CD4-positive, alpha-beta T cell (primary cell): ENCODE measurements around the gene THADA. TPM values are rescaled to one million over a fixed set of nuclear protein-coding genes. Genes with fewer than 3 reads are reported as not detected.

Experiments used
- ATAC-seq: fragments of 200-7000 bp; cut with Tn5 transposase; one replicate; pipeline ENCODE4 v1.10.0; 2022; ENCODE audit warnings: mild to moderate bottlenecking; ENCODE audit not compliant: poor library complexity
- CTCF ChIA-PET: fragments of 350-600 bp; sonication (Branson Sonifier 250); formaldehyde crosslinking; loops from one replicate; lab custom pipeline; 2021; ENCODE audit warnings: antibody characterized with exemption, inconsistent platforms; lab: Charles Lee
- POLR2A ChIA-PET: fragments of 350-600 bp; sonication (Branson Sonifier 250); formaldehyde crosslinking; loops from one replicate; lab custom pipeline; 2021; ENCODE audit warnings: antibody characterized with exemption, inconsistent platforms; lab: Charles Lee
- DNase-seq, 14 experiments: peaks; one replicate each; pipeline ENCODE4 v3.0.0-alpha.2; 2013 to 2020; ENCODE audit warnings: mixed read lengths in 2 of 14
- H3K27ac ChIP-seq, 2 donors: one replicate each; pipeline versions ENCODE4 v1.5.1 to v1.7.0; 2013; ENCODE audit warnings: low read length in 2 of 2, low read depth in 1 of 2, mild to moderate bottlenecking in 1 of 2
- H3K27me3 ChIP-seq, 2 experiments: 1 replicate in 1 of 2; 2 replicates in 1 of 2; pipeline versions ENCODE4 v1.6.1 to v1.7.0; 2013; ENCODE audit warnings: low read length in 2 of 2, control low read depth in 1 of 2, mild to moderate bottlenecking in 1 of 2, moderate library complexity in 1 of 2; ENCODE audit not compliant: insufficient read depth in 2 of 2, control insufficient read depth in 1 of 2
- H3K36me3 ChIP-seq: one replicate; pipeline ENCODE4 v1.6.1; 2013; ENCODE audit warnings: low read length, control low read depth; ENCODE audit not compliant: insufficient read depth
- H3K4me1 ChIP-seq: one replicate; pipeline ENCODE4 v1.6.1; 2013; ENCODE audit warnings: low read length, control low read depth; ENCODE audit not compliant: insufficient read depth
- H3K4me3 ChIP-seq: one replicate; pipeline ENCODE4 v1.5.1; 2013; ENCODE audit warnings: mild to moderate bottlenecking, low read length, moderate library complexity
- H3K9me3 ChIP-seq, 2 experiments: 1 replicate in 1 of 2; 2 replicates in 1 of 2; pipeline versions ENCODE4 v1.6.1 to v1.7.0; 2013; ENCODE audit warnings: low read length in 2 of 2, mild to moderate bottlenecking in 2 of 2, control low read depth in 1 of 2, moderate library complexity in 1 of 2; ENCODE audit not compliant: control insufficient read depth in 1 of 2, insufficient read depth in 1 of 2
- H3K27ac Mint-ChIP-seq: one replicate; pipeline ENCODE4 v1.8.0; 2020; ENCODE audit warnings: mixed read lengths
- H3K27me3 Mint-ChIP-seq: one replicate; pipeline ENCODE4 v1.8.0; 2021; ENCODE audit warnings: mixed read lengths
- H3K36me3 Mint-ChIP-seq: one replicate; pipeline ENCODE4 v1.8.0; 2021; ENCODE audit warnings: low read depth, mixed read lengths
- H3K4me1 Mint-ChIP-seq: one replicate; pipeline ENCODE4 v1.8.0; 2021; ENCODE audit warnings: low read depth, mixed read lengths
- H3K4me3 Mint-ChIP-seq: one replicate; pipeline ENCODE4 v1.8.0; 2020; ENCODE audit warnings: mild to moderate bottlenecking, mixed read lengths
- H3K9me3 Mint-ChIP-seq: one replicate; pipeline ENCODE4 v1.8.0; 2020; ENCODE audit warnings: mixed read lengths
- CTCF ChIP-seq: fragments of 200-600 bp; IDR thresholded peaks from one replicate; pipeline ENCODE4 v1.8.0; 2022; ENCODE audit warnings: antibody characterized with exemption, mild to moderate bottlenecking
- intact Hi-C, 2 experiments: fragments of 100-400 bp; cut with DNase I in 1 of 2; cut with micrococcal nuclease in 1 of 2; formaldehyde crosslinking; loops; one replicate each; pipeline versions ENCODE4 v1.15.1 to v1.9.0; 2023 to 2025; cut with DNase I, micrococcal nuclease
- total RNA-seq, 174 experiments: library from RNA in 2 of 174; stranded (reverse) in 2 of 174; gene quantifications; one replicate each; pipeline ENCODE4 v1.2.3 and lab custom pipeline; 2021 to 2026

Gene THADA
- total RNA-seq, 2 experiments from 2014 or later: 29.3 to 32.9 TPM

- peaks cover 29% of the 10 kb centered on the region for H3K36me3 ChIP-seq
- H3K27ac ChIP-seq: no peak overlapping the region
- TF ChIP-seq CTCF: no peak
- no peak for ATAC-seq
- H3K27me3 ChIP-seq: no peaks in the 10 kb centered on the region
- Mint-ChIP-seq H3K9me3 (no peaks in the 10 kb centered on the region), H3K4me3 (no peak overlapping the region), H3K27me3 (no peaks in the 10 kb centered on the region), H3K4me1 (peaks cover 5% of the 10 kb centered on the region), H3K27ac (no peak overlapping the region), H3K36me3 (peaks cover 56% of the 10 kb centered on the region)
- ChIA-PET CTCF (no interaction called here), POLR2A (no interaction called here)
- no peaks in the 10 kb centered on the region for H3K9me3 ChIP-seq
- intact Hi-C loops: no loop called here
- DNase-seq: peak in 6 of 14 experiments; percentile 2 to 73 (median 32)
- H3K4me1 ChIP-seq: no peaks in the 10 kb centered on the region
- no peak overlapping the region for H3K4me3 ChIP-seq
These were observed 301.8 kb downstream of the THADA start for GRCh38 chr2:43293744-43294695.

GRCh38 chr2:43292851-43293743 is 302.7 kb downstream of the THADA start:
- Mint-ChIP-seq H3K27ac (no peak overlapping the region), H3K4me1 (peaks cover 5% of the 10 kb centered on the region), H3K4me3 (no peak overlapping the region), H3K27me3 (no peaks in the 10 kb centered on the region), H3K36me3 (peaks cover 56% of the 10 kb centered on the region), H3K9me3 (no peaks in the 10 kb centered on the region)
- no peaks in the 10 kb centered on the region for H3K9me3 ChIP-seq
- H3K27me3 ChIP-seq: no peaks in the 10 kb centered on the region
- no peak overlapping the region for H3K4me3 ChIP-seq
- no peak for TF ChIP-seq CTCF
- H3K36me3 ChIP-seq: peaks cover 37% of the 10 kb centered on the region
- no peaks in the 10 kb centered on the region for H3K4me1 ChIP-seq
- no peak overlapping the region for H3K27ac ChIP-seq
- ATAC-seq: no peak
- ChIA-PET POLR2A (no interaction called here), CTCF (interaction anchor here (0.6 kb wide), 1 partner anchor 347 kb away, joined by 4 read pairs; no protein-coding TSS in a partner anchor)
- DNase-seq: no peak
- intact Hi-C loops: no loop called here

GRCh38 chr2:43292297-43292696 is 303.5 kb downstream of the THADA start:
- no peaks in the 10 kb centered on the region for H3K27me3 Mint-ChIP-seq
- ATAC-seq (no peak), DNase-seq (no peak)
- POLR2A ChIA-PET: no interaction called here
- Histone ChIP-seq H3K36me3 (peaks cover 43% of the 10 kb centered on the region), H3K9me3 (no peaks in the 10 kb centered on the region), H3K4me1 (no peaks in the 10 kb centered on the region), H3K27me3 (no peaks in the 10 kb centered on the region), H3K4me3 (no peak overlapping the region), H3K27ac (no peak overlapping the region)
- H3K9me3 Mint-ChIP-seq: no peaks in the 10 kb centered on the region
- no peak overlapping the region for H3K4me3 Mint-ChIP-seq
- TF ChIP-seq CTCF: no peak
- H3K36me3 Mint-ChIP-seq: peaks cover 64% of the 10 kb centered on the region
- H3K4me1 Mint-ChIP-seq: peaks cover 5% of the 10 kb centered on the region
- intact Hi-C loops: no loop called here
- CTCF ChIA-PET: interaction anchor here (0.6 kb wide), 1 partner anchor 346 kb away, joined by 4 read pairs; no protein-coding TSS in a partner anchor
- H3K27ac Mint-ChIP-seq: no peak overlapping the region
